Erythroblast (primary cell): ENCODE results near the gene CHFR.

Experiments used
- GATA1 ChIP-seq: IDR thresholded peaks from 2 replicates; pipeline ENCODE4 v1.6.1; 2011; ENCODE audit warnings: low read depth, mild to moderate bottlenecking, control low read depth, low read length, moderate library complexity
- POLR2A ChIP-seq: IDR thresholded peaks from 2 replicates; pipeline ENCODE4 v1.6.1; 2011; ENCODE audit warnings: mild to moderate bottlenecking, low read length

DNA sequence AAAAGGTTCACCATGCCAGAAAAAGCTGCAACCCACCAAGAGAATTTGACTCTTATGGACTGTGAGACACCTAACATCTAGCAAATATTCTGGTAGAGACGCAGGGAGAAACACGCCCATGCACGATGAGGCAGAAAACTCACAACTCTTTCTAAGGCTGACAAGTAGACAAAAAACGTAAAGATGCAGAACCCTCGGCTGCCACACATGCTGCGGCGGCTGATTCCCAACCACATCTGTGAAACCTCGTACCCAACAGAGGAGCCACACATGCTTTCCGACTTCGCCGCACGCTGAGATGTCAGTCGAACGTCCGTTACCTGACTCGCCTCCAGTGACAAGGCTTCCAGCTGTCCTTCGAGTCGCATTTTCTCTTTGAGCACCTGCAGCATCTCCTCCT, 80.5 kb downstream of the CHFR start:
- no peak for TF ChIP-seq POLR2A
- no peak for TF ChIP-seq GATA1
